GM12872 (cell line): ENCODE measurements around the gene ARL4A.

ENCODE experiments used
- CTCF ChIP-seq: IDR thresholded peaks from 3 replicates; pipeline ENCODE4 v1.5.1; 2011; ENCODE audit warnings: low read depth, mild to moderate bottlenecking, low read length, moderate library complexity; ENCODE audit not compliant: insufficient read depth

ARL4A gene

GRCh38 chr7:12703881-12704280 is 16.4 kb downstream of the ARL4A start:
- TF ChIP-seq CTCF, result no peak

GRCh38 chr7:12705878-12706277 is 18.4 kb downstream of the ARL4A start:
- TF ChIP-seq CTCF, result no peak

GRCh38 chr7:12706900-12707536 is 19.6 kb downstream of the ARL4A start:
- no peak for TF ChIP-seq CTCF

- TF ChIP-seq CTCF, result no peak
Measured at GRCh38 chr7:12708314-12708713, 20.9 kb downstream of the ARL4A start.

- no peak for TF ChIP-seq CTCF
Measured at GRCh38 chr7:12709726-12710502, 22.5 kb downstream of the ARL4A start.

GRCh38 chr7:12711124-12711523 is 23.7 kb downstream of the ARL4A start:
- TF ChIP-seq CTCF, result no peak

- no peak for TF ChIP-seq CTCF
Measured at GRCh38 chr7:12712236-12712635, 24.8 kb downstream of the ARL4A start.
